Heart left ventricle (tissue), 16 donors: ENCODE measurements around the gene GCM1. TPM values are rescaled to one million over a fixed set of nuclear protein-coding genes. Genes with fewer than 3 reads are reported as not detected.

Source experiments
- ATAC-seq, 4 donors: fragments of 200-7000 bp; cut with Tn5 transposase; one replicate each; pipeline ENCODE4 v1.9.1; 2020 to 2022; ENCODE audit warnings: moderate library complexity in 4 of 4, mild to moderate bottlenecking in 3 of 4, moderate number of reproducible peaks in 1 of 4
- DNase-seq, 5 donors: peaks; one replicate each; pipeline ENCODE4 v3.0.0-alpha.2; 2020
- H3K27ac ChIP-seq, 12 donors: fragments of 200-600 bp; sonication (generic) in 4 of 12; one replicate each; pipeline versions ENCODE4 v1.5.0 to v1.8.0; 2016 to 2022; ENCODE audit warnings: mild to moderate bottlenecking in 2 of 12
- H3K27me3 ChIP-seq, 9 donors: fragments of 200-600 bp; sonication (generic) in 2 of 9; one replicate each; pipeline versions ENCODE4 v1.5.1 to v1.8.0; 2016 to 2022; ENCODE audit warnings: mild to moderate bottlenecking in 3 of 9
- H3K36me3 ChIP-seq, 9 donors: fragments of 200-600 bp; sonication (generic) in 2 of 9; one replicate each; pipeline versions ENCODE4 v1.5.0 to v1.8.0; 2018 to 2022; ENCODE audit warnings: mild to moderate bottlenecking in 2 of 9
- H3K4me1 ChIP-seq, 12 donors: fragments of 200-600 bp; sonication (generic) in 4 of 12; one replicate each; pipeline versions ENCODE4 v1.5.0 to v1.8.0; 2016 to 2022; ENCODE audit warnings: mild to moderate bottlenecking in 3 of 12
- H3K4me3 ChIP-seq, 12 donors: fragments of 200-600 bp; sonication (generic) in 4 of 12; one replicate each; pipeline versions ENCODE4 v1.5.0 to v1.8.0; 2017 to 2022; ENCODE audit warnings: mild to moderate bottlenecking in 9 of 12, moderate library complexity in 4 of 12
- H3K9me3 ChIP-seq, 12 donors: fragments of 200-600 bp; sonication (generic) in 4 of 12; one replicate each; pipeline versions ENCODE4 v1.5.0 to v1.8.0; 2016 to 2022; ENCODE audit warnings: mild to moderate bottlenecking in 1 of 12
- POLR2A ChIP-seq, 2 donors: fragments of 450-650 bp; IDR thresholded peaks; one replicate each; pipeline ENCODE4 v1.6.1; 2017; ENCODE audit warnings: antibody characterized with exemption in 2 of 2, mild to moderate bottlenecking in 2 of 2, moderate library complexity in 2 of 2
- WGBS, 4 donors: extraction: QIAGEN DNeasy Blood & Tissue Kit in 2 of 4; methylation state at CpG; one replicate each; pipeline versions ENCODE4 v1.1.5 to v1.1.7; 2013 to 2018; 5-methylcytosine and 5-hydroxymethylcytosine counted together
- intact Hi-C, 10 donors: fragments of 100-400 bp; cut with DNase I; formaldehyde crosslinking; loops; one replicate each; pipeline versions ENCODE4 v1.11.1 to v1.14.2; 2022
- polyA plus RNA-seq, 2 donors: library from polyadenylated mRNA; stranded (reverse); fragments of 200-250 nt; gene quantifications; one replicate each; pipeline ENCODE4 v1.2.3, GENCODE V29; 2013
- total RNA-seq, 9 donors: library from RNA; depleted of rRNA in 2 of 9; stranded (reverse); fragments of >200 nt in 2 of 9; fragmentation: NEBNext Ultra II Directional in 3 of 9; extraction: Animal tissue kit (Norgen Biotek cat#: 25700) in 3 of 9; gene quantifications; one replicate each; pipeline versions ENCODE4 v1.1.0 to v1.2.4, GENCODE V29; 2016 to 2023
- TF ChIP-seq, protein P1 (sequence below), 12 donors: fragments of 200-600 bp; sonication (generic) in 4 of 12; IDR thresholded peaks; one replicate each; pipeline versions ENCODE4 v1.5.0 to v1.8.0; 2018 to 2022; ENCODE audit warnings: antibody characterized with exemption in 12 of 12, mild to moderate bottlenecking in 5 of 12
- donor health status: ischemic (EF 13 %, LVEDD 7.1; RV severe dilation, severe dysfunction).
- donor health status: healthy with polysubstance abuse.
- donor health status: DM: no; HTN: yes; CAD: no.
- donor health status: DM: no; HTN: no; CAD: no.
- donor health status: ischemic (EF 25% LVEDD 6.9; RV normal size, moderate dysfunction).
- donor health status: ischemic (EF 25% LVEDD 5.7; RV mildly dilated, moderate dysfunction).
- donor health status: healthy.
- donor health status: DM: yes; HTN: yes; CAD: no.
- donor health status: ischemic (EF 35%, LVEDD 5.7; RV mildly dilated, moderate dysfunction).
- donor health status: nonischemic (EF 11% LVEDD 7.7; RV severe dilation, severe dysfunction).
- donor health status: DM: yes; HTN: yes; CAD: no.
- donor health status: PGD.
- donor health status: ischemic (EF 29% LVEDD 5.4; RV normal size, mild dysfunction).
- donor health status: nonischemic (EF 23%, LVEDD 6.1; RV moderate dilation, normal function).

The GCM1 gene
- total and polyA plus RNA-seq, 11 donors: 0.03 TPM; not detected in 10

- ATAC-seq (no peak), DNase-seq (no peak)
- no peaks in the 10 kb centered on the region for H3K4me1 ChIP-seq
- no peaks in the 10 kb centered on the region for H3K9me3 ChIP-seq
- peak overlapping the region in 1 of 12 donors; percentile 46 for H3K27ac ChIP-seq
- peaks cover 0 to 4% (median 0%) of the 10 kb centered on the region in 9 donors for H3K27me3 ChIP-seq
- intact Hi-C loops: no loop called here
- 69 to 87% (median 75%) methylated on average over 3 of the region's 3 CpGs for WGBS, 4 donors
- TF ChIP-seq, protein P1, sequence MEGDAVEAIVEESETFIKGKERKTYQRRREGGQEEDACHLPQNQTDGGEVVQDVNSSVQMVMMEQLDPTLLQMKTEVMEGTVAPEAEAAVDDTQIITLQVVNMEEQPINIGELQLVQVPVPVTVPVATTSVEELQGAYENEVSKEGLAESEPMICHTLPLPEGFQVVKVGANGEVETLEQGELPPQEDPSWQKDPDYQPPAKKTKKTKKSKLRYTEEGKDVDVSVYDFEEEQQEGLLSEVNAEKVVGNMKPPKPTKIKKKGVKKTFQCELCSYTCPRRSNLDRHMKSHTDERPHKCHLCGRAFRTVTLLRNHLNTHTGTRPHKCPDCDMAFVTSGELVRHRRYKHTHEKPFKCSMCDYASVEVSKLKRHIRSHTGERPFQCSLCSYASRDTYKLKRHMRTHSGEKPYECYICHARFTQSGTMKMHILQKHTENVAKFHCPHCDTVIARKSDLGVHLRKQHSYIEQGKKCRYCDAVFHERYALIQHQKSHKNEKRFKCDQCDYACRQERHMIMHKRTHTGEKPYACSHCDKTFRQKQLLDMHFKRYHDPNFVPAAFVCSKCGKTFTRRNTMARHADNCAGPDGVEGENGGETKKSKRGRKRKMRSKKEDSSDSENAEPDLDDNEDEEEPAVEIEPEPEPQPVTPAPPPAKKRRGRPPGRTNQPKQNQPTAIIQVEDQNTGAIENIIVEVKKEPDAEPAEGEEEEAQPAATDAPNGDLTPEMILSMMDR (IDR thresholded peaks at IDR 0.05): no peak
- no peak for TF ChIP-seq POLR2A (IDR thresholded peaks at IDR 0.05)
- H3K36me3 ChIP-seq: no peaks in the 10 kb centered on the region
- H3K4me3 ChIP-seq: no peak overlapping the region
Observed at GRCh38 chr6:53142810-53143209, 5.8 kb downstream of the GCM1 start.

DNA sequence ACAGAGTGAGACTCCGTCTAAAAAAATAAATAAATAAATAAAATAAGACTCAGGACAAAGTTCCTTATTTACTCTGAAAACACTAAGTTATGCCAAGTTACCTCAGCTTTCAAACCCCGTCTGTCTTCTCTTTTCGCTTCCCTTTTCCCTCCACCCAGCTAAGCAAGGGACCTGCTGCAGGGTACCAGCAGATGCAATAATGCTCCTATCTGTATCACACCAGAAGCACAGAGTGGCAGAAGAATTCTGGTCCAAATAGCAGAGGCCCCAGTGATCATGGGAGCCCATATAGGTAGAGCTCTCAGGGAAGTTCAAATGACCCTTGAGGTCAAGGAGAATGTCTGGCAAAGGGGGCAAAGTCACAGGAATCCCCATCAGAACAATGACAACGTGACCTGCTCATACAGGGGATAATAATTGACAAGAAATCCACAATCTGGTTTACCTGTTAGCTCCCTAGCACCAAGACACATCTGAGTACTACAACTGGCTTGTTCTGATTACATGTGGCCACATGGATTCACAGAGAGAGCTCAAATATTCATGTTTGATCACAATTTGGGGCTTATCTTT lies 8.7 kb downstream of the GCM1 start:
- WGBS, 4 donors: 62 to 88% (median 75%) methylated on average over 4 of the region's 4 CpGs
- intact Hi-C loops: no loop called here

GRCh38 chr6:53136000-53136609 lies 12.5 kb downstream of the GCM1 start:
- TF ChIP-seq, protein P1 (IDR thresholded peaks at IDR 0.05): no peak
- no peak for TF ChIP-seq POLR2A (IDR thresholded peaks at IDR 0.05)
- Histone ChIP-seq H3K9me3 (no peaks in the 10 kb centered on the region), H3K27me3 (peaks cover 0 to 4% (median 0%) of the 10 kb centered on the region in 9 donors), H3K36me3 (no peaks in the 10 kb centered on the region), H3K27ac (no peak overlapping the region), H3K4me3 (no peak overlapping the region), H3K4me1 (no peaks in the 10 kb centered on the region)
- no peak for DNase-seq
- intact Hi-C loops: no loop called here
- 81 to 92% (median 87%) methylated on average over 3 of the region's 3 CpGs for WGBS, 4 donors
- no peak for ATAC-seq

More for the DNA sequence above, 8.7 kb downstream of the GCM1 start:
- no peak for ATAC-seq
- Histone ChIP-seq H3K27ac (peak overlapping the region in 1 of 12 donors; percentile 70), H3K4me3 (no peak overlapping the region), H3K36me3 (no peaks in the 10 kb centered on the region), H3K9me3 (no peaks in the 10 kb centered on the region), H3K4me1 (no peaks in the 10 kb centered on the region), H3K27me3 (peaks cover 0 to 4% (median 0%) of the 10 kb centered on the region in 9 donors)
- no peak for DNase-seq
- TF ChIP-seq, protein P1 (IDR thresholded peaks at IDR 0.05): no peak
- TF ChIP-seq POLR2A (IDR thresholded peaks at IDR 0.05): no peak

- no peak for DNase-seq
- ATAC-seq: no peak
- TF ChIP-seq POLR2A (IDR thresholded peaks at IDR 0.05): no peak
- TF ChIP-seq, protein P1 (IDR thresholded peaks at IDR 0.05): no peak
- 25 to 44% (median 38%) methylated on average over 8 of the region's 8 CpGs for WGBS, 4 donors
- Histone ChIP-seq H3K4me3 (no peak overlapping the region), H3K4me1 (no peaks in the 10 kb centered on the region), H3K36me3 (no peaks in the 10 kb centered on the region), H3K9me3 (no peaks in the 10 kb centered on the region), H3K27me3 (peaks cover 0 to 4% (median 0%) of the 10 kb centered on the region in 9 donors), H3K27ac (no peak overlapping the region)
- intact Hi-C loops: no loop called here
Observed at GRCh38 chr6:53134601-53135235, 13.9 kb downstream of the GCM1 start.
